ENCODE data around the gene NES. TPM values are rescaled to one million over a fixed set of nuclear protein-coding genes. Genes with fewer than 3 reads are reported as not detected.

NES gene
- total RNA-seq, 1 donor from 2014 or later = 94.7 TPM

Other genes with a start within 250 kb of the NES start
- 116 TPM for gene MEF2D, start 176.6 kb downstream of the NES start, total RNA-seq
- 0.42 TPM for gene IQGAP3, start 104.8 kb downstream of the NES start, total RNA-seq
- not detected for gene TTC24, start 97.7 kb downstream of the NES start, total RNA-seq
- gene NAXE, start 85.6 kb downstream of the NES start, total RNA-seq = 123 TPM
- 14.1 TPM for gene GPATCH4, start 75.9 kb downstream of the NES start, total RNA-seq
- 1.5 TPM for gene HAPLN2, start 58.0 kb downstream of the NES start, total RNA-seq
- 0.52 TPM for gene BCAN, start 35.3 kb downstream of the NES start, total RNA-seq
- gene CRABP2, start 28.2 kb upstream of the NES start, total RNA-seq = 0.74 TPM
- 14.7 TPM for gene METTL25B, start 51.1 kb upstream of the NES start, total RNA-seq
- 12.0 TPM for gene ISG20L2, start 51.4 kb upstream of the NES start, total RNA-seq
- gene MRPL24, start 63.7 kb upstream of the NES start, total RNA-seq = 96.1 TPM
- 185 TPM for gene HDGF, start 74.3 kb upstream of the NES start, total RNA-seq
- 41.3 TPM for gene PRCC, start 90.1 kb upstream of the NES start, total RNA-seq
- 1.0 TPM for gene SH2D2A, start 139.4 kb upstream of the NES start, total RNA-seq
- 0.72 TPM for gene INSRR, start 181.7 kb upstream of the NES start, total RNA-seq
- gene NTRK1, start 183.5 kb upstream of the NES start, total RNA-seq = 0.69 TPM
- gene PEAR1, start 216.3 kb upstream of the NES start, total RNA-seq = 8.2 TPM
- 0.17 TPM for gene LRRC71, start 243.2 kb upstream of the NES start, total RNA-seq

Data from left ventricle myocardium superior (tissue), 1 donor.